ENCODE results near the gene TAMM41. TPM values are rescaled to one million over a fixed set of nuclear protein-coding genes. Genes with fewer than 3 reads are reported as not detected.

TAMM41 gene
- total and polyA plus RNA-seq, 9 of the 15 experiments (the other 6 are each of a cell fraction or from before 2014, with no cell fraction given) = 8.6 to 74.6 (median 29.3) TPM

- TF ChIP-seq DEAF1 (CRISPR knock-in tag; IDR thresholded peaks at IDR 0.05) = 0 out of 2 replicates have a peak, but pooled peaks have one; percentile 15
- no peak for TF ChIP-seq ZNF174 (CRISPR knock-in tag; IDR thresholded peaks at IDR 0.05)
- peak; percentile 32 for TF ChIP-seq CTCFL (IDR thresholded peaks at IDR 0.05; ENCODE audit: borderline replicate concordance, insufficient read depth, low read depth, low read length, poor library complexity, severe bottlenecking)
- TF ChIP-seq RFX7 (CRISPR knock-in tag; IDR thresholded peaks at IDR 0.05) = no peak
- no peak for TF ChIP-seq ZNF217 (CRISPR knock-in tag; IDR thresholded peaks at IDR 0.05)
- peak; percentile 71 to 80 (median 76) for TF ChIP-seq CTCF (IDR thresholded peaks at IDR 0.05 in 2 of 3, conservative IDR thresholded peaks at IDR 0.05 in 1 of 3; ENCODE audit: insufficient read depth in 2 of 3, low read depth in 1 of 3, low read length in 3 of 3)
- TF ChIP-seq NEUROD1 (IDR thresholded peaks at IDR 0.05; ENCODE audit: borderline replicate concordance, low read depth, low read length, partially characterized antibody) = no peak
- no peak for TF ChIP-seq ZNF644 (tag; IDR thresholded peaks at IDR 0.05; ENCODE audit: low read depth)
- TF ChIP-seq ZNF778 (CRISPR knock-in tag; IDR thresholded peaks at IDR 0.05) = no peak
- TF ChIP-seq TFAP4 (CRISPR knock-in tag; IDR thresholded peaks at IDR 0.05; ENCODE audit: borderline replicate concordance) = 0 out of 2 replicates have a peak, but pooled peaks have one; percentile 27
- no peak for TF ChIP-seq ZKSCAN1 (IDR thresholded peaks at IDR 0.05; ENCODE audit: low read depth, low read length)
- TF ChIP-seq KDM4B (IDR thresholded peaks at IDR 0.05; ENCODE audit: borderline replicate concordance in 2 of 2, low read depth in 1 of 2) = no peak
- TF ChIP-seq NFATC3 (IDR thresholded peaks at IDR 0.05) = no peak
- no peak for TF ChIP-seq ZNF23 (CRISPR knock-in tag; IDR thresholded peaks at IDR 0.05)
- peak in 1 of 2 experiments; percentile 69; a peak in 3 of 4 replicates for TF ChIP-seq RAD21 (CRISPR knock-in tag; conservative IDR thresholded peaks at IDR 0.05 in 1 of 2, IDR thresholded peaks at IDR 0.05 in 1 of 2)
- TF ChIP-seq ARID3B (CRISPR knock-in tag; IDR thresholded peaks at IDR 0.05; ENCODE audit: borderline replicate concordance) = no peak
- no peak for TF ChIP-seq ZEB2 (IDR thresholded peaks at IDR 0.05)
Measured at GRCh38 chr3:11803977-11804892, 42.5 kb downstream of the TAMM41 start (continued).

Measured in K562 (cell line).